SK-N-SH (cell line): ENCODE data around the gene COLQ.

ENCODE experiments used
- CHD2 ChIP-seq: fragments of 150-350 bp; IDR thresholded peaks from 2 replicates; pipeline ENCODE4 v1.6.1; 2018; ENCODE audit warnings: low read length; ENCODE audit not compliant: partially characterized antibody
- EP300 ChIP-seq, 2 experiments: IDR thresholded peaks; 2 replicates each; pipeline versions ENCODE4 v1.4.0 to v1.6.1; 2012; ENCODE audit warnings: borderline replicate concordance in 1 of 2, low read depth in 1 of 2, low read length in 1 of 2
- EZH2phosphoT487 ChIP-seq: fragments of 200-600 bp; sonication (generic); IDR thresholded peaks from 2 replicates; pipeline ENCODE4 v1.6.1; 2017; ENCODE audit warnings: low read depth, mixed run types, mild to moderate bottlenecking, antibody characterized with exemption, moderate library complexity, borderline replicate concordance
- FOXM1 ChIP-seq: IDR thresholded peaks from 2 replicates; pipeline ENCODE4 v1.4.0; 2012; ENCODE audit warnings: low read depth, mild to moderate bottlenecking
- GABPA ChIP-seq: IDR thresholded peaks from 2 replicates; pipeline ENCODE4 v1.4.0; 2012; ENCODE audit warnings: low read depth, mild to moderate bottlenecking
- NFIC ChIP-seq: IDR thresholded peaks from 2 replicates; pipeline ENCODE4 v1.4.0; 2012; ENCODE audit warnings: borderline replicate concordance
- NRF1 ChIP-seq: IDR thresholded peaks from 2 replicates; pipeline ENCODE4 v1.6.1; 2012; ENCODE audit warnings: low read depth, mild to moderate bottlenecking, low read length
- POLR2AphosphoS5 ChIP-seq: IDR thresholded peaks from 2 replicates; pipeline ENCODE4 v1.6.1; 2012; ENCODE audit warnings: low read depth, low read length
- RFX5 ChIP-seq: IDR thresholded peaks from 2 replicates; pipeline ENCODE4 v1.6.1; 2012; ENCODE audit warnings: mild to moderate bottlenecking, improper control_type of control experiment, low read length
- TAF1 ChIP-seq: IDR thresholded peaks from 2 replicates; pipeline ENCODE4 v1.6.1; 2012; ENCODE audit warnings: low read depth, mild to moderate bottlenecking, low read length, moderate library complexity, borderline replicate concordance
- TEAD4 ChIP-seq: IDR thresholded peaks from 2 replicates; pipeline ENCODE4 v1.4.0; 2012; ENCODE audit warnings: mild to moderate bottlenecking, borderline replicate concordance; ENCODE audit not compliant: insufficient read depth
- TF ChIP-seq, protein P1 (sequence below): fragments of 200-600 bp; sonication (generic); IDR thresholded peaks from 2 replicates; pipeline ENCODE4 v1.6.1; 2017; ENCODE audit warnings: antibody characterized with exemption, mild to moderate bottlenecking, moderate library complexity
- TF ChIP-seq, protein P2 (sequence below): IDR thresholded peaks from 2 replicates; pipeline ENCODE4 v1.4.0; 2012; ENCODE audit warnings: low read depth
- TF ChIP-seq, protein P3 (sequence below): IDR thresholded peaks from 2 replicates; pipeline ENCODE4 v1.6.1; 2012; ENCODE audit warnings: mild to moderate bottlenecking, low read depth, low read length, moderate library complexity

DNA sequence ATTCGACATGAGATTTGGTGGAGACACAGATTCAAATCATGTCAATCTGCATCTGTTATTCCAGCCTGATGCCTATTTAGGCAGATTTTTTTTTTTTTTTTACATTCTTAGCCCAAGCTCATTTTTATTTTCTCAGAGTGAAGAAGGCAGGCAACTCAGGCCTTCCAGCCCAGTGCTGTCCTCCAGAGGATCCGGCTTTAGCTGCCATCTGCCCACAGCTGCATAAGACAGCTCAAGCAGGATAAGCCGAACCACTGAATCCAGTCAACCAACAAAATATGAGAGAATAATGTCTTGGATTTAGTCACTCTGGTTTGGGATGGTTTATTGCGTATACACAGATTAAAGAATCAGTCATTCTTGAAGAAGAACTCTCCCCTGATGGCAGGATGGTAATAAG, 19.9 kb upstream of the COLQ start:
- TF ChIP-seq, protein P1, sequence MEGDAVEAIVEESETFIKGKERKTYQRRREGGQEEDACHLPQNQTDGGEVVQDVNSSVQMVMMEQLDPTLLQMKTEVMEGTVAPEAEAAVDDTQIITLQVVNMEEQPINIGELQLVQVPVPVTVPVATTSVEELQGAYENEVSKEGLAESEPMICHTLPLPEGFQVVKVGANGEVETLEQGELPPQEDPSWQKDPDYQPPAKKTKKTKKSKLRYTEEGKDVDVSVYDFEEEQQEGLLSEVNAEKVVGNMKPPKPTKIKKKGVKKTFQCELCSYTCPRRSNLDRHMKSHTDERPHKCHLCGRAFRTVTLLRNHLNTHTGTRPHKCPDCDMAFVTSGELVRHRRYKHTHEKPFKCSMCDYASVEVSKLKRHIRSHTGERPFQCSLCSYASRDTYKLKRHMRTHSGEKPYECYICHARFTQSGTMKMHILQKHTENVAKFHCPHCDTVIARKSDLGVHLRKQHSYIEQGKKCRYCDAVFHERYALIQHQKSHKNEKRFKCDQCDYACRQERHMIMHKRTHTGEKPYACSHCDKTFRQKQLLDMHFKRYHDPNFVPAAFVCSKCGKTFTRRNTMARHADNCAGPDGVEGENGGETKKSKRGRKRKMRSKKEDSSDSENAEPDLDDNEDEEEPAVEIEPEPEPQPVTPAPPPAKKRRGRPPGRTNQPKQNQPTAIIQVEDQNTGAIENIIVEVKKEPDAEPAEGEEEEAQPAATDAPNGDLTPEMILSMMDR = no peak
- no peak for TF ChIP-seq POLR2AphosphoS5
- no peak for TF ChIP-seq NFIC
- TF ChIP-seq EZH2phosphoT487 = no peak
- no peak for TF ChIP-seq TAF1
- TF ChIP-seq RFX5 = no peak
- TF ChIP-seq NRF1 = no peak
- no peak for TF ChIP-seq FOXM1
- TF ChIP-seq, protein P2, sequence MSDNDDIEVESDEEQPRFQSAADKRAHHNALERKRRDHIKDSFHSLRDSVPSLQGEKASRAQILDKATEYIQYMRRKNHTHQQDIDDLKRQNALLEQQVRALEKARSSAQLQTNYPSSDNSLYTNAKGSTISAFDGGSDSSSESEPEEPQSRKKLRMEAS = no peak
- no peak for TF ChIP-seq EP300 (IDR thresholded peaks at IDR 0.05; ENCODE audit: borderline replicate concordance in 1 of 2, low read depth in 1 of 2, low read length in 1 of 2)
- TF ChIP-seq CHD2 = no peak
- TF ChIP-seq, protein P3, sequence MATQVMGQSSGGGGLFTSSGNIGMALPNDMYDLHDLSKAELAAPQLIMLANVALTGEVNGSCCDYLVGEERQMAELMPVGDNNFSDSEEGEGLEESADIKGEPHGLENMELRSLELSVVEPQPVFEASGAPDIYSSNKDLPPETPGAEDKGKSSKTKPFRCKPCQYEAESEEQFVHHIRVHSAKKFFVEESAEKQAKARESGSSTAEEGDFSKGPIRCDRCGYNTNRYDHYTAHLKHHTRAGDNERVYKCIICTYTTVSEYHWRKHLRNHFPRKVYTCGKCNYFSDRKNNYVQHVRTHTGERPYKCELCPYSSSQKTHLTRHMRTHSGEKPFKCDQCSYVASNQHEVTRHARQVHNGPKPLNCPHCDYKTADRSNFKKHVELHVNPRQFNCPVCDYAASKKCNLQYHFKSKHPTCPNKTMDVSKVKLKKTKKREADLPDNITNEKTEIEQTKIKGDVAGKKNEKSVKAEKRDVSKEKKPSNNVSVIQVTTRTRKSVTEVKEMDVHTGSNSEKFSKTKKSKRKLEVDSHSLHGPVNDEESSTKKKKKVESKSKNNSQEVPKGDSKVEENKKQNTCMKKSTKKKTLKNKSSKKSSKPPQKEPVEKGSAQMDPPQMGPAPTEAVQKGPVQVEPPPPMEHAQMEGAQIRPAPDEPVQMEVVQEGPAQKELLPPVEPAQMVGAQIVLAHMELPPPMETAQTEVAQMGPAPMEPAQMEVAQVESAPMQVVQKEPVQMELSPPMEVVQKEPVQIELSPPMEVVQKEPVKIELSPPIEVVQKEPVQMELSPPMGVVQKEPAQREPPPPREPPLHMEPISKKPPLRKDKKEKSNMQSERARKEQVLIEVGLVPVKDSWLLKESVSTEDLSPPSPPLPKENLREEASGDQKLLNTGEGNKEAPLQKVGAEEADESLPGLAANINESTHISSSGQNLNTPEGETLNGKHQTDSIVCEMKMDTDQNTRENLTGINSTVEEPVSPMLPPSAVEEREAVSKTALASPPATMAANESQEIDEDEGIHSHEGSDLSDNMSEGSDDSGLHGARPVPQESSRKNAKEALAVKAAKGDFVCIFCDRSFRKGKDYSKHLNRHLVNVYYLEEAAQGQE = no peak
- TF ChIP-seq TEAD4 = no peak
- no peak for TF ChIP-seq GABPA
